GM21717 (cell line): ENCODE data around the gene BOD1L1.
A peak's percentile ranks its signal among the peaks of the same experiment; 100 is the strongest.

ENCODE experiments used
- ATAC-seq: cut with Tn5 transposase; IDR thresholded peaks from one replicate; pipeline ENCODE4 v1.9.1; 2021; ENCODE audit warnings: mild to moderate bottlenecking, moderate library complexity; ENCODE audit not compliant: unreplicated experiment

Gene BOD1L1

DNA sequence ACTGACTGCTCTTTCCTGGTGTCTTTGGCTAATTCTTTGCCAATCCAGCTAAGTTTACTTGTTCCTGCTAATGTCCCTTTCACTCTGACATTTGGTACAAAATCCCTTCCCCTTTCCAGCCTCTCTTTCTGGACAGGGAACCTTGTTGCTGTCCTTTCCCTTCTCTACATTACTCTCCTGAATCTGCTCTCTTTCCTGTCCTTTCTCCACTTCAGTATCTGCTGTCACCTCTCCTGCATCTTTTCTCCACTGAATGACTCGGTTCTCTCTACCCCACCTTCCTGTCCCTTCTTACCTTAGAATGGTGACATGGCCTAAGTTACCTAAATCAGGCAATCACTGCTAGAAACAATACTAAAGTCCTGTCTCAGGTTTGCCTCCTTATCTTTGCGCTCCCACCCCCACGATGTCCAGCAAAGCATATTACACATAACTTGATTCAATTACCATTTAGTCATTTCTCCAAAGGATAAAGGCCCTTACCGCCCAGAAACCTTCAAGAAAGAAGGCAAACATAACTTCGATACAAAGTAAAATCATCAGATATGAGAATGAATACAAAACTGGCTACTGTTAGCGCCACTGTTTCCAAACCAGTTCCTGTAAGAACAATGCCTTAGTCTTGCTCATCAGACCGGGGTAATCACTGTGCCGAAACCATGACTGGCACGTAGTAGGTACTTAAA is 890 bp downstream of the BOD1L1 start:
- no peak for ATAC-seq

DNA sequence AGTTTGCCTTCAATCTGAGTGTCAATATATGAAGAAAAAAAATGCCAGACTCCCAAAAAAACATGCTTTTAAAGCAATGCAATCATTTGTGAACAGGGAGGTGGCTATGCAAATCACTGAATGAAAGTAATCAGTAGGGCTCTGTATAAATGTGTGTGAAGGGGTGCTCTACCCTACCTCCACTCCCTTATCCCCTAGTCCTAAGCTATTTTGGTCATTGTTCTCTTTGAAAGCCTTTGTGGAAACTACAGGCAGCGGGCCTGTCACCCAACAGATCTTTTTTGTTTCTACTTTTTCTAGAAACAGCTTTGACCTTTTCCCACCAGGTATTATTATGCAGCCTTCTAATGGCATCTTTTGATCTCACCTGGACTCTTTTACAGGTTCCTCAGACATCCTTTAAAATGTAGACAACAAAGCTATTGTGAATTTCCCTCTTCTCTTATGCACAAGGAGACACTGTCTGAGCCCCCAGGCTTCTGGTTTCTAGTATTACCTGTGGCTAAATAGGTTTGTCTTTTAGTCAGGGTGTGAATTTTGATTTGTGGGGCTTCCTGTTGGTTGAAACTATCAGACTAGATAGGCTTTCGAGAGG is 9.2 kb downstream of the BOD1L1 start:
- ATAC-seq = no peak

DNA sequence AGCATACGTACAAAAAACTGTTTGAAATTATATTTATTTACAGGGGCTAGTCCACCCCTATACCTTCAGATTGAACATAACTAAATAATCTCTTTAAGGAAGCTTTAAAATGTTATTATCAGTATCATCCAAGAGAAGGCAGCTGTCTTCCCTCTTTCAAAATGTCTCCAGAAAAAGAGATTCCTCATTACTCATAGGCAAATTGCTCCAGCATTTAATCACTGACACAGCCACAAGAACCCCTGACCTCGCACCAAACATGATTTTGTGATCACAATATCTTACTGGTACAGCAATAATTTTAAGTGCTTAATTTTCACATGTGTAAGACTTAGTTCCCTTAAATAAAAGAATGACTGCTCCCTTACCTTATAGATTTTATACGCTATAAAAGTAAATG is 9.7 kb downstream of the BOD1L1 start:
- no peak for ATAC-seq

DNA sequence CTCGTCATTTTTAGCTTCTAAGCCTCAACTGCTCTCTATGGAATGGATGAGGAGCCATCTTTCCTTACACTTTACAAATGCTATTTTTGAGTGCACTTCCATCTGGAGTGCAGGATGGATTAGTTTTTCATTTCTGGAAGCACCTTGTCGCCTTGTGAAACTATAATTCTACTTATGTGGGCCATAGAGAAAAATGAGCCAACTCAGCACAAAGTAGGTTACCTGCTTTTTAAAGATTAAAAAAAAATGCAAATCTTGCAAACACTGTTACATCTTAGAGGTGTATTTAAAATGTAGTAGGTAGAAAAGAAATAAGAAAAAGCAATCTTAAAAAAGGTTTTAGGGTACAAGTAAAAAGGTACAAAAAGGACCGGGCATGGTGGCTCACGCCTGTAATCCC is 10.9 kb downstream of the BOD1L1 start:
- no peak for ATAC-seq

DNA sequence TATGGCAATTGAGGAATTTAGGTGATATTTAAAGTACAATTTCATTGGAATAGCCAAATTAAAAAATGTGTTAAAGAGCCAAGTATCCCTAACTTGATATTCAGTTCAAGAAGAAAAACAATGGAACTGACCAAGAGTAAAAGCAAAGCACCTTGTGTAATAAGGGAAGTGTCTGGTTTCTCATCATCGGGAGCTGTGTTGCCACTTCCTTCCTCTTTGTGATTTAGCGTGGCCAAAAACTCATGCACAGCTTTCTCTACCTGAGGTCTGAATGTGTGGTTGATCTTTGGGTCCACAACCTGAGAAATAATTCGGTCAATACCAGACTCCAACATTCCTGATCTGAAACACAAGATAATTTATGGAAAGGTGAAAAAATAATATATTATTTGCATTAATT is 12.4 kb downstream of the BOD1L1 start:
- peak; percentile 57 for ATAC-seq

DNA sequence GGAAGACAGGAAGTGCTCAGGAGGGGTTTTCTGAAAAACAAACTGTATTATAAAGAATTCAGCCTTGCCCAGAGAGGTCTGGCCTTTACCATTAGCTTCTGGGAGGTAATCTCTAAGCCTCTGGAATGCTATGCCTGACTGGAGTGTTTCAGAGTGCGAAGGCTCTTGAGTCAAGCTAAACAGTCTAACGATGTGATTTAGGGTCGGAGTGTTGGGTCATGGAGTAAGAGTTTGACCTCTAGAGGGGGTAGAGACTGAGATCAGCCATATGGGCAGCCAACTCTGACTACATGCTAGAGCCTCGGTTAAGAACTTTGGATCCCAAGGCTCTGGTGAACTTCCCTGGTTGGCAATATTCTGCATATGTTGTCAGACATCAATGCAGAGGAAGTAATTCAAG is 15.0 kb downstream of the BOD1L1 start:
- no peak for ATAC-seq

DNA sequence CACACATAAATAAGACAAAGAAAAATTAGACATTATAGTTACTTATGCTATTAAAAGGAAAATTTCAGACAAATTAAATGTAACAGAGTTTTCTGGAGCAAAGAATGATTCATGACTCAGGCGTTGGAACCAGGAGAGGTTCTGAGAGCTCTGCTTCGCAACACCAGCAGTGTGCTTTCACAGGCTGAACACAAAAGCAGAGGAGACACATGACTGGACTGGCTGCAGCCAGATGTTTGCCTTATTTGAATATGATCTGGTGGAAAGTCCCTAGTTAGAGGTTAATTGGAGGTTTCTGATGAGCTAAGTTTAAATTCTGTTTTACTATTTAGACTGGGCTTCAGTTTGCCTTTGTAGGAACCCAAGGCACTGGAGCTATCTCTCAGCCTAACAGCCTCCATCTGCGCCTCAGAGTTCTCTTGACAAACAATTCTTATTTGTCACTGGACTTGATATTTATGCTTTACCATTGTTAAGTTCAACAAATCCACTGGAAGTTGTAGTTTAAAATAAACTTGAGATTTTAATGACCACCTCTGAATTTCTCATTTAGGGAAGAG is 16.2 kb downstream of the BOD1L1 start:
- ATAC-seq = peak; percentile 95

DNA sequence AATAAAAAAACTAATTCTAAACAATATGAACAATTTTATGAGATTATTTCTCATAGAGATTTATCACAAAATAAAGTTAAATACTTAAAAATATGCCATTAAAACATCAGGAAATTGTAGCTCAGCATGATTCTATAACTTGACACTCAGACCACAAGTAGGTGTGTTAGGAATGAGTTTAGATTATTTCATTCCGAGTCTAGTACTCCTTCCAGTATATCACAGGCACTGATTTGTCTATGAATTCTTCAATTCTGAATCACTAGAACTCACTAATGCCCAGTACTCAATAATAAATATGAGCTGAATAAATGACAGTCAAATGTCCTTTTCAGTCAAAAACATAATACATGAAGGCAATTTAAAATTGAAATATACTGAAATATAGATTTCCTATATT is 22.2 kb downstream of the BOD1L1 start:
- ATAC-seq = no peak

DNA sequence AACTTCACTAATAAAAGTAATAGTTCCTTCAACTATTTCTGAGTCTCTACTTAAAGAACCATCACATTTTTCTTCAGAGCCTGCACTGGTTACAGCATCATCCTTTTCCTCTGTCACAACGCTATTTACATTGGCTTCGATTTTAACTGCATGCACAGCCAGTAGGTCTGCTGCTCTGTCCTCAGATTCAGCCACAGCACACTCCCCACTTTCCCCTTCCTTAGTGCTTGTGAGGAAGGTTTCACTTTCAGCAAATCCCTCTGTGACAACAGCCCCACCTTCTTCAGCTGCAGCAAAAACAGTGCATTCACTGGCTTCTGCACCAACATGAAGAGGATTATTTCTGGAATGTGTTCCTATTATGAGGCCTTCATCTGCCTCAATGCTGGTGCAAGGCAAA is 25.7 kb downstream of the BOD1L1 start:
- no peak for ATAC-seq

DNA sequence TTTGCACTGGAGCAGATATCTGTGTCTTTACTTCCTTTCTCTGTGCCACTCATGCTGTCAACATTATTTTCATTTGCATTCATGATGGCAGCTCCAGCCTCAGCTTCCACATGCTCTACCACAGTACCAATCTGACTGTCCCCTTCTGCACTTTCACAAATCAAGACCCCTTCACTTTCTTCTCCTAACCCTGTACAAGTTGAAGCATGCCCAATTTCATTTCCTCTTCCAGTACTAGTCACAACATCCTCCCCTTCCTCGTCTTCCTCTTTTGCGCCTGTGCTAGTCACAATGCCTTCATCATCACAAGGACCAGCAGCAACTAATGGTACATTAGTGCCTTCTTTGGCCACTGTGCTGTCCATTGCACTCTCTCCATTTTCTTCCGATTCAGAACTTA is 26.5 kb downstream of the BOD1L1 start:
- ATAC-seq = peak; percentile 71

DNA sequence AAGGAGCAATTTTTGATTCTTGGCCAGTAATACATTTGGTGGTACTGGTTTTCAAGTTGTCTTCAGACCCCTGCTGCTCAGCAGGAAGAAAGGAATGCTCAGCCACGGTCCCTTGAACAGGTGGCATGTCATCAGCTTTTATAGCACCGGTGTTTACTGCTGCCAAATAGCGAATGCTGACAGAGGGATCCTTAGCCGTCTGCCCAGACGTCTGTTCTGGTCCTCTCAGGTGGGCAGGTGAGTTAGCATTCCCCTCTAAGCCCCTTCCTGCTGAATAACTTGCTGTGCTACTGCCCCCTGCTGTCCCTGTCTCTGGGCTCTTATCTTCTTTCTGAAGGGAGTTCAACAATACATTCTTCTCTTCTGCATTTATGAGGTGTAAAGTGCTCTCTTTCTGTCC is 28.4 kb downstream of the BOD1L1 start:
- no peak for ATAC-seq

DNA sequence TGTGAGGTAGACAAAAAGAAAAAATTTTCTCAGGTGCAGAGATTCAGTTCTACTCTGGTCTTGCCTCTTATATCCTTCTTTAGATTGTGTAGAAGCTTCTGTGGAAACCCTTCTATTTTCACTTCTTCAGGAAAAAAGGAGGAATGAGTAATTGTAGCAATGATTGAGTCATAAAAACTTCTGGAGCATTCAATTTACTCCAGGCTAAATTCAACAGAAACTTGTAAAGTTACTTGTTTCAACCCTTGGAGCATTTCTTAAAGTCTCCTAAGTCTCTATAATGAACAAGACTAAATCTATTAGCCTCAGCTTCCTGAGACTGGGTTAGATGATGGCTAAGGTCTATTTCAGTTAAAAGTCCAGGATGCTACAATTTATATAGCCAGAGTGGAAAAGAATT is 29.9 kb downstream of the BOD1L1 start:
- no peak for ATAC-seq

DNA sequence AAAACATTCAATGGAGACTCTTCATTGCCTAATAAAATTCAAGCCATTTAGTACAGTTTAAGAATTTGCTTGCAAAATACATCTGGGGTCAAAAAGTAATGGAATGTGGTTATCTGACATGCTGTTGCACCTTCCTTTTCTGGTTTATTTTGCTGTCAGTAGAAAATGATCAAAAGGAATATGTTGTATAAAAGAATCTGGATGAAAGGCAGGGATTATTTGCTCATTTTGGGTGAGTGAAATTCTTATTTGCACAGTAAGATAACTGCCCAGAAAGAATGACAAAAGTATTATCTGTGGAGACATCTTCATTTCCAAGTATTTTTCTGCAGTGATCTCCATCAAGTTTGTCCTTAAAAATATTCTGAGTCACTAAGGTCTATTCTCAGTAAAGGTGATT is 30.4 kb downstream of the BOD1L1 start:
- no peak for ATAC-seq

DNA sequence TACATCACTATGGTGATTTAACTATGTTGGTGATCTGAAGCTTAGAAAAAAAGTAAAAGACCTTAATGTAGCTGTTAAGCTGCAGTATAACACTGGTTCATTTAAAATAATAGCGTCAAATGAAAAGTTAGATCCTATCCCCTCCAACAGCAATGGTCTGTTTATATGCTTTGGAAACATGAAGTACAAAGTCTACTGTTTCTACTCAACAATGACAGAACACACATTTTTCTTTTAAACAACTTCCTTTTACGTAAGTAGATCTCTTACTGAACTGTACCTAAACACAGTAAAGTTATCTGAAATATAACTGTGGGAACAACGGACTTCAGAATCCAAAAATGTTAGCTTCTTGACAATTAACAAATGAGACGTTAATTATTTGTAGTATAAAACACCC is 35.3 kb downstream of the BOD1L1 start:
- ATAC-seq = no peak

DNA sequence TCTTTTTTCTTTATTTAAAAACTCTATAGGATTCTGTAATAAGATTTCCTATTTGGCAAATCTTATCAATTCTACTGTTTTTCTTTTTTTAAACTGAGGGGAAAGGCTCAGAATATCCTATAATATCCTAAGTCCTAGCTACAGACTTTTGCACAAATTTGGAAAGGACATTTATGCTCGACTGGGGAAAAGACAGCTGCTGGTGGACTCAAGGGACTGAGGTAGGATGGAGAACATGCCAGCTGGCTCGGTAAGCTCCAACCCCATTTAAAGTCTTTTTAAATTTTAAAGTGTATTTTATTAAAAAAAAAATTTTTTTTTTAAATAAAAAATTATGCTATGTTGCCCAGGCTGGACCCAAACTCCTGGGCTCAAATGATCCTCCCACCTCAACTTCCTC is 36.8 kb downstream of the BOD1L1 start:
- ATAC-seq = no peak

DNA sequence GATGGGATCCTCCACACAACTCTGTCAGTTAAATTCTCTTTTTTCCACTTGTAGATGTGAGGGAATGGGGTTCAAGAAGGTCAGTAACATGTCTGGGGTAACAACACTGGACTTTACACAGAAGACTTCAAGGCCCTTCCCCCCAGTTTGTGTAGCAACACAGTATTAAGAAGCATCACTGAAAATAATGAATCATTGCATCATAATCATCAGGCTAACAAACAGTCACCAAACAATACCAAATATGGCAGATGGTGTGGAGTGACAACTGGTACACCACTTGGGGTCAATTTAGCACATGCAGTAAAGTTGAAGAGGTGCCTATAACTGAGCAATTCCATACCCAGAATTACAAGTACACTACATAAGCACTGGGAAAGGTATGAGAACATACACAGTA is 38.6 kb downstream of the BOD1L1 start:
- ATAC-seq = no peak

DNA sequence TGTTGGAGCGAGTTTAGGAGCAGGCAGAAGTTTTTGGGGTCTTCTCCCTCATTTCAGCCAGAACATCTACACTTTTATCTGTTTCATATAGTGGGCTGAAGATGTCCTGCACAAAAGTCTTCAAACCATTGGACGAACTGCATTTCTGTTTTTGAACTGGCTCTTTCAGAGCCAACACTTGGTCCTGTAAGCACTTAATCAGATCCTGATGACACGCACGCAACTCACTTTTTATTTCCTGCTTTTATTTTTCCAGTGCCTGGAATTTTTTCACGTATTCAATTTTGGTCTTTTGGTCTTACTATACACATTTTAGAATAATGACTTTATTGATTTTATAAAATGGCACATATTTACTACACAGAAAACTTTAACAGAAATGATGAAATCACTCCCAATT is 43.0 kb downstream of the BOD1L1 start:
- no peak for ATAC-seq

DNA sequence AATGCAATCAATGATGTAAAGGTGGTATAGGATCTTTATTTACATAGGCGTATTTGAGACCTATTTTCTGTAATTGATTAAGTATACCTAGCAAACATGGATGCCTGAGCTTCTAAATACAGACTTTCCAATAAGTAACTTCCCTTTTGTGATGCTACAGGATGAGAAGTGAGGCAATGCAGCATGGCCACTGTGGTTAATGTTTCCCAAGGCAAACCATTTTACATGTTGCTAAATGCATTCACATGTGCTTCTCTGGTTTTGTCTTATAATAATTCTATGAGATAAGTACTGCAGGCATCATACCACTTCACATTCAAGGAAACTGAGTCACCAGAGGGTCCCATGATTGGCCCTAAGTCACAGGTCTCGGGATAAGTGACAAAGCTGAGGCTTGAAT is 47.5 kb downstream of the BOD1L1 start:
- ATAC-seq = no peak

DNA sequence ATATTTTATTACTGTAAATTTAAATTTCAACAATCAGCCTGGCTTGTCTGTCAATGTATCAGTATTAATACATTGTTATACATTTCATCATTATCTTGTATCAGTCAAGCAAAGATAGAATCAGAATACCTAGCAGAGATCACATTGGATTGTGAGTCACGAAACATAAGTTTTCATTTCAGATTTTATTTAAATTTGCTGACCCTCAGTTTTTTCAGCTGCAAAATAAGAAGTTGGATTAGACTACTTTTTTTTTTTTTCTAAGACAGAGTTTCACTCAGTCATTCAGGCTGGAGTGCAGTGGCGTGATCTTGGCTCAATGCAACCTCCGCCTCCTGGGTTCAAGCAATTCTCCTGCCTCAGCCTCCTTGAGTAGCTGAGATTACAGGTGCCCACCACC is 49.9 kb downstream of the BOD1L1 start:
- ATAC-seq = no peak

DNA sequence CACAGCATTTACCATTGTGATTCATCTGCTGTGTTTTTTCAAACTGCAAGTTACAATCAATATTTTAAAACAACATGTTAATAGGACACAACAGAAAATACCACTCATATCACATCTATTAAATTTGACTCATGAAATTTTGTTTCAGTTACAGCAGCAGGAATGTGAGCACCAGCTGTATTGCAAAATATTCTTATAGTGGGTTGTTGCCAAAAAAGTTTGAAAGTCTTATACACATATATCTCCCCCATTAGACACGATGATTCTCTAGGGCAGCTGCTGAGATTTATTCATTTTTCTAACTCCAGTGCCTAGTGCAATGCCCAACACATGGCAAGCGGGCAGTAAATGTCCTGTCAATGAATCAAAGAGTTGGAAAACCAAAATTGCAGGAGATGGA is 56.6 kb downstream of the BOD1L1 start:
- no peak for ATAC-seq

DNA sequence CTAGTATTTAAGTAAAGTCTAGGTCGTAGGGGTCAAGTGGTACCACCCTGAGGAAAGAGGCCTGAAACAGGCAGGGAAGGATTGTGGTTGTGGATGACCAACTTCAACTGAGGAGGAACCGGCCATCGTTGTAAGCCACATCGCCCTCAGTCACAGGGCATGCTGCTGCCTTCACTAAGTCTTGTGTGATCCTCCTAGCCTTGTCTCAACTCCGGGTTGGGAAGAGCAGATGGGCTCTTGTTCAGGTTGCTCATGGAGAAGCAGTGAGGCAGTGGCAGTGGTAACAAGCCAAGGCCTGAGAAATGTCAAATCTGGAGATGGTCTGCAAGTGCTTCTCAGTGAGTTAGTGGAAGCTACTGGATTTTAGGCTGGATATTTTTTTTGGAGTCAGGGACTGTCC is 60.4 kb downstream of the BOD1L1 start:
- no peak for ATAC-seq

DNA sequence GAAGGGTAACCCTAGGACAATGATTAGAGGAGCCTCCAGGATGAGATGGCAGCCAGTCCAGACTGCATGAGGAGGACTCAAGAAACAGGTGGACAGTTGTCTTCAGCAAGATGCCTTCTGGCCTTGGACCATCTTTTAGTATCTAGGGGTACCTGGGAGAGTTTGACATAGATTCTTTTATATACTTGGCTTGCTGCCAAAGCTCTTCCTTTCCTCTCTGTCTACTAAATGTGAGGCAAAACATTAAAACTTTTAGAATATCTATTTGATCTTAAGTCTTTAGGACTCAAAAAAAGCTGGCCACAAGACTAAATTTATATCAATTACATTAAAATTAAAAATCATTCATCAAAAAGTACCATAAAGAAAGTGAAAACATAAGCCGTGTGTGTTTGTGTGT is 64.6 kb downstream of the BOD1L1 start:
- ATAC-seq = no peak

DNA sequence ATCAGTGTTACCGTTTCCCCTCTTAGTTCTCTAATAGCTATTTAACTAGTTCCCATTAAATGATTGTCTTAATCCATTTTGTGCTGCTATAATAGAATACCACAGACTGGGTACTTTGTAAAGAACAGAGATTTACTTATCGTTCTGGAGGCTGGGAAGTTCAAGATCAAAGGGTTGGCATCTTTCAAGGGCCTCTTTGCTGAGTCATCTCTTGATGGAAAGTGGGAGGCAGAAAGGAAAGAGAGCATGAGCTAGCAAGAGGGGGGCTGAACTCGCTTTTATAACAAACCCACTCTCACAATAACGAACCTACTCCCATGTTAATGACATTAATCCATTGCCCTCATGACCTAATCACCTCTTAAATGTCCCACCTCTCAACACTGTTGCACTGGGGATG is 65.9 kb downstream of the BOD1L1 start:
- no peak for ATAC-seq
